Iris pigment epithelial cell (primary cell): ENCODE results near the gene ZDHHC14.
"Not testable (repeated sequence)": the region's sequence is repeated elsewhere in the genome, so short reads cannot be mapped to it uniquely, and the experiment has no call there.

ENCODE experiments used
- DNase-seq: peaks from one replicate; pipeline ENCODE4 v3.0.0-alpha.2; 2011; ENCODE audit warnings: low read depth

The ZDHHC14 gene

DNA sequence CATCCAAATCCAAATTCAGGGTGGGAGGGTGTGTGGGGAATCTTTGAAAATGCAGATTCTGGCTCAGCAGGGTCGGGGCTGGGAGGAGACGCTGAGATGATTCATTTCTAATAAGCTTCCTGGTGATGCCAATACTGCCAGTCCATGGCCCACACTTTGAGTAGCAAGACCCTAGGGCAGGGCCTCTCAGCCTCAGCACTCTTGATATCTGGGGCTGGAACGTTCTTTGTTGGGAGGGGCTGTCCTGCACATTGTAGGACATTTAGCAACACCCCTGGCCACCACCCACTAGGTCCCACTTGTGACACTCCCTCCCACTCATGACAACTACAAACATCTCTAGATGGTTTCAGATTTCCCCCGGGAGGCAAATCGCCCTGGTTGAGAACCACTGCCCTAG is 191.0 kb downstream of the ZDHHC14 start:
- no peak for DNase-seq

DNA sequence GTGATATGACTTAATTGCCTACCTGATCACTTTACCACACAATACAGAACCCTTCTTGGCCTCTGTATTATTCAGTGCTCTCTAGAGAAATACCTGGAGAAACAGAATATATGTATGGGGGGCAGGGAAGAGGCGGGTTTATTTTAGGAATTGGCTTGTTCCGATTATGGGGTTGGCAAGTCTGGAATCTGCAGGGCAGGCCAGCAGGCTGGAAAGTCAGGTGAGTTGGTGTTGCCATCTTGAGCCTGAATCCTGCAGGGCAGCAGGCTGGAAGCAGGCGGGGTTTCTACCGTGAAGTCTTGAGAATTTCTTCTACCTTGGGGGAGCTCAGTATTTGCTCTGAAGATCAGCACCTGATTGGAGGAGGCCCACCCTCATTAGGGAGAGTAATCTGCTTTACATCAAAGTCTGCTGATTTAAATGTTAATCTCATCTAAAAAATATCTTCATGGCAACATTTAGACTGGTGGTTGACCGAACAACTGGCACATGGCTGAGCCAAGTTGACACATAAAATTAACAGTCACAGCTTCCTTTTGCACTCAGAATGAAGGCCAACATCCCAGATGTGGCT is 193.9 kb downstream of the ZDHHC14 start:
- no peak for DNase-seq

DNA sequence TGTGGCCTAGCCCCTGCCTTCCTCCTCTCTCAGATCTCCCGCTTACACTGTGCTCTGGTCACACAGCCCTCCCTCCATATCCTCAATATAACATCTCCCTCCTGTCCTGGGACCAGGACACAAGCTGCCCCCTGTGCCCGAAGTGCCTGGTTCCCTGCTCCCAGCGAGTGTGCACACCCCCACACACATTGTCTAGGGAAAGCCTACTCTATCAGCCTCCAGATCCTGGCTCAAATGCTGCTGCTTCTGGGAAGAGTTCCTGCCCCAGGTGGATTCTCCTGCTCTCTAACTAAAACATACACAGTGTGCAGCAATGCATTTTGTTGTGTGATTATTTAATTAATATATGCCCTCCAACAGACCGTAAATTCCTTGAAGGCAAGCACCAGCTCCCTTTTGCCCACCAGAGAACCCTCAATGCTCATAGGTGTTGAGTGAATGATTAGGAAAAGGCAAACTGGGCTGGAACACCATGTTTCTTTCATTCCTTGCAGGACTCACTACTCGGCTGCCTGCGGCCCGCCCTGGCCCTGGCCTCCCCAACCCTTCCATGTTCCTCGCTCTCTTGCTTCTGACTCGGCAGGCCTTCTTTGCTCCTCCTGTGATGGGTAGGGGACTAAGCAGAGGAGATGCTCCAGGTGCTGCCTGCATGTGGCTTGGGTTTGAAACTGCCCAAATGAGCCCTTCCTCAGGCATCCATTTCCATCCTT is 194.6 kb downstream of the ZDHHC14 start:
- DNase-seq: no peak

DNA sequence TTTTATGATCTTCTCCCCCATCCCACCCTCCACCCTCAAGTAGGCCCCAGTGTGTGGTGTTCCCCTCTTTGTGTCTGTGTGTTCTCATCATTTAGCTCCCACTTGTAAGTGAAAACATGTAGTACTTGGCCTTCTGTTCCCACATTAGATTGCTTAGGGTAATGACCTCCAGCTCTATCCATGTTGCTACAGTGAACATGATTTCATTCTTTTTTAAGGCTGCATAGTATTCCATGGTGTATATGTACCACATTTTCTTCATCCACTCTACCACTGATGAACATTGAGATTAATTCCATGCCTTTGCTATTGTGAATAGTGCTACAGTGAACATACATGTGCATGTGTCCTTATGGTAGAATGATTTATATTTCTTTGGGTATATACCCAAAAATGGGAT is 196.0 kb downstream of the ZDHHC14 start:
- DNase-seq: not testable (repeated sequence)

DNA sequence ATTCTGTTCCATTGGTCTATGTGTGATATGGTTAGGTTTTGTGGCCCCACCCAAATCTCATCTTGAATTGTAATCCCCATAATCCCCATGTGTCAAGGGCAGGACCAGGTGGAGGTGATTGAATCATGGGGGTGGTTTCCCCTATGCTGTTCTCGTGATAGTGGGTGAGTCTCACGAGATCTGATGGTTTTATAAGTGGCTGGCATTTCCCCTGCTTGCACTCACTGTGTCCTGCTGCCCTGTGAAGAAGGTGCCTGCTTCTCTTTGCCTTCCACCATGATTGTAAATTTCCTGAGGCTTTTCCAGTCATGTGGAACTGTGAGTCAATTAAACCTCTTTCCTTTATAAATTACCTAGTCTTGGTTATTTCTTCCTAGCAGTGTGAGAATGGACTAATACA is 197.5 kb downstream of the ZDHHC14 start:
- not testable (repeated sequence) for DNase-seq

DNA sequence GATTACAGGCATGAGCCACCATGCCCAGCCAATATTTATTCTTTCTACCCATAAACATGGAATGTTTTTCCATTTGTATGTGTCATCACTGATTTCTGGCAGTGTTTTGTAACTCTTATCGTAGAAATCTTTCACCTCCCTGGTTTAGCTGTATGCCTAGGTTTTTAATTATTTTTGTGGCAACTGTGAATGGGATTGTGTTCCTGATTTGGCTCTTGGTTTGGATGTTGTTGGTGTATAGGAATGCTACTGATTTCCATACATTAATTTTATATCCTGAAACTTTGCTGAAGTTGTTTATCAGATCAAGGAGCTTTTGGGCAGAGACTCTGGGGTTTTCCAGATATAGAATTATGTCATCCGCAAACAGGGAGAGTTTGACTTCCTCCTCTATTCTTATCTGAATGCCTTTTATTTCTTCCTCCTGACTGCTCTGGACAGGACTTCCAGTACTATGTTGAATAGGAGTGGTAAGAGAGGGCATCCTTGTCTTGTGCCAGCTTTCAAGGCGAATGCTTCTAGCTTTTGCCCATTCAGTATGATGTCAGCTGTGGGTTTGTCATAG is 198.6 kb downstream of the ZDHHC14 start:
- DNase-seq: peak; percentile 20

DNA sequence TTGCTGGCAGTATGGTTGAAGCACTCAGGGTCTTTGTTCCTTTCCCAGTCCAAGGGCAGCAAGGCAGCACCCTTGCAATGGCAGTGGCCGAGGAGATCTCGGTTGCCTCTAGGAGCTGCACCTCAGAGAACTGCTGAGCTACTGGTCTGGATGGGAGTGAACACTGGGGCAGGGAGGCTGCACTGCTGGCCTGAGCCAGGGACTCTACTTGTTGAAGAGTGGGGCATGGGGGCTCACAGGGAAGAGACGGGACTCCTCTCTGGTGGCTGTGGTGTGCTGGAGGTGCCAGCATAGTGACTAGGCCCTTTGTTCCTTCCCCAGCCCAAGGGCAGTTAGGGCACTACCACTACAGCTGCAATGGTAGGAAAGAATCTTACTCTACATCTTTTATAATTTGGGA is 203.0 kb downstream of the ZDHHC14 start:
- DNase-seq: no peak

DNA sequence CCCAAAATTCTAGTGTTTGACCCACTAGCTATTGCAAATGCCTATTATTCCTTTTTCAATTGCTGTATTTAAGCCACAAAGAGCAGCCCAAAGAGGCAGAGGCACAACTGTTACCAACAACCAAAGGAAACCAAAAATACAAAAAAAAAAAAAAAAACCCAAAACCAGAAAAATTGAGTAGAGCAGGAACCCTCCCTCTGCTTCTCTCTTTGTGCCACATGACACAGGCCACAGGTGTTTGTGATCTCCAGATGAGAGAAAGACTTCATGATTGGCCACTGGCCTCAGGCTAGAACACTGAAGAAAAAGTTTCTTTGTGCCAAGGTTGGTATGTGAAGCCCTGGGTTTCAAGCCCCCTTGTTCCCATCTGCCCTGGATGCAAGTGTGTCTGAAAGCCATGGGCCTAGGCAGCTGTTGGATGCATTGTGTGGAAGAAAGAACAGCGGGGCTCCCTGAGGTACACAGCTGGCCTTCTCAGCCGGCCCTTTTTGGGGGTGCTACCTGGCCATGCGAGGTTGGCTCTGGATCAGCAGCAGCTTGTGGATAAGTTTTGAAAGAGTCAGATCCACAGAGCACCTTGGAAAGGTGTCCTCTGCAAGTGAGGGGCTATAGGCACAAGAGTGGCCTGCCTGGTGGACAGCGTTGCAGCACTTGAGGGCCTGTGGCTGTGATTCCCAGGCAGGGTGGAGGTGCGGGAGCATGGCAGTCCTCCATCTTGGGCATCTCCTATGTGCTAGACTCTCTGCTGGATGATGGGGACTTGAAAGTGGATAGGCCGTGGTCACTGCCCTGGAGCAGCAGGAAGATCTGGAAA is 204.5 kb downstream of the ZDHHC14 start:
- no peak for DNase-seq

DNA sequence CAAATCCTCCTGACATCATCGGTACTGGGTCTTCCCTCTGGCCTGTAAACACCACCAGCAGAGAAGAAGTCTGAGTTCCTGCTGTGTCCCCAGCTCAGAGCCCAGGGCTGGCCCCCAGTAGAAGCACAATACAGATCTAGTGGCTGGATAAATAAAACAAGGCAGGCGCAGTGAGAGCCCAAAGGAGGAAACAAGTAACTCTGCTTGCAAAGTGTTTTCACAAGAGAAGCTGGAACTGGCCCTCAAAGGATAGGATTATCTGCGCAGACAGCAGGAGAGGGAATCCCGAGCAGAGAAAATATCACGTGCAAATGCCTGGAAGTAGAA is 205.1 kb downstream of the ZDHHC14 start:
- DNase-seq: no peak

DNA sequence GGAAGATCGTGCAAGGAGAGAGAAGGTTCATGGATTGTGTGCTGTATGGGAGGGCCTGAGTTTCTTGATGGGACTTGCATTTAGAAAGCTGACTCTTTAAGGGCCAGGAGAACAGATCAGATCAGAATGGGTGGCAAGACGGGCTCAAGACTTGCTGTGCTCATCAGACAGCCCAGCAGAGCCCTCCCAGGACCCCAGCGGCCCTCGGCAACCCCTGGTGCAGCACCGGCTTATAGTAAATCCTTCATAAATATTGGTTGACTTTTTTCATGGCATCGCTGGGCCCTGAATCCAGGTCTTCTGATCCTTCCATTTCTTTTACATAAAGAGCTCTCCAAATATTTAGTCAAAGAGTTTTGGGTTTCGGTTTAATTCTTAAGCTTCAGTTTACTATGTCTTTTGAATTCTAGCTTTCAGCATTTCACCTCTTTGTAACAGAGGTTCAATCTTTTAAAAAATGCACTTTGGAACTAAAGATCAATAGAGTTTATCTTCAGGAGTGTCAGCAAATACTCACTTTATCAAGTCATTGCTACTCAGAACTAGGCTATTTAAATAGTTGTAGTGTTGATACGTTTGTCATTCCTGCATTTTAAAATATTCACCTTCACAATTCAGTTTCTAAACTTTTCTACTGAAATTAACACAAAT is 205.6 kb downstream of the ZDHHC14 start:
- DNase-seq: no peak

DNA sequence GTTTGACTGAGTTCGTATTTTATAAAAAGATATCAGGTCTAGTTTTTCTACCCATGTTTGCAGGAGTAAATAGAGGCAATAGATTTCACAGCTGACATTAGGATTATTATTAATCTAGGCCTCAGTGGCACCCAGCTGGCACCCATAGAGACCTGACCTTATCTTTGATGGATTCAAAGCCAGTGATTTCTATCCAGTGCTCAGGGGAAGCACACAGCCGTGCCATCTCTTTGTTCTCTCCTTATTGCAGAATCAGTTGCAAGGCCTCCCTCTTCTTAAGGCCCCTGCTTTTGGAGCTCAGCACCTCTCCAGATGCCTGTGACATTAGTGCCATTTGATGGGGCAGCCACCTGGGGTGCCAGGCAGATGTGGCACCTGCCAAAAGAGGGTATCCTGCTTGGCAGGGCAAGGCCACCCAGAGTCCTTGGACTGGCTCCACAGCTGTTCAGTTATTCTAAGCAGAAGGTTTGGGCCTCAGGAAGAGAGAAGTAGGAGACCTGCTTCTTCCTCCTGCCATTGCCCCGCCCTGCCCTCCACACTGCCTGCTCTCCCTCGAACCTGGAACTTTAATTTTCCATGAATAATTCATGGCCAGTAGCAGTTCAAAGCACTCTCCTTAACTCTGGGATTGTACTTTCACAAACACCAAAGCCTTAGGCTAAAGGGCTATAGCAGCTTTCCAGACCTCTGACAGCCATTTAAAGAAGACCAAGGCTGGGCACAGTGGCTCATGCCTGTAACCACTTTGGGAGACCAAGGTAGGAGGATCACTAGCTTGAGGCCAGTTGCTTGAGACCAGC is 206.3 kb downstream of the ZDHHC14 start:
- DNase-seq: no peak

DNA sequence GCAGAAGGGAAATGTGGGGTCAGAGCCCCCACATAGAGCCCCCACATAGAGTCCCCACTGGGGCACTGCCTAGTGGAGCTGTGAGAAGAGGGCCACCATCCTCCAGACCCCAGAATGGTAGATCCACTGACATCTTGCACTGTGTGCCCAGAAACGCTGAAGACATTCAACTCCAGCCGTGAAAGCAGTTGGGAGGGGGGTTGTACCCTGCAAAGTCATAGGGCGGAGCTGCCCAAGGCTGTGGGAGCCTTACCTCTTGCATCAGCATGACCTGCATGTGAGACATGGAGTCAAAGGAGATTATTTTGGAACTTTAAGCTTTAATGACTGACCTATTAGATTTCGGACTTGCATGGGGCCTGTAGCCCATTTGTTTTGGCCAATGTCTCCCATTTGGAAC is 209.7 kb downstream of the ZDHHC14 start:
- DNase-seq: not testable (repeated sequence)

DNA sequence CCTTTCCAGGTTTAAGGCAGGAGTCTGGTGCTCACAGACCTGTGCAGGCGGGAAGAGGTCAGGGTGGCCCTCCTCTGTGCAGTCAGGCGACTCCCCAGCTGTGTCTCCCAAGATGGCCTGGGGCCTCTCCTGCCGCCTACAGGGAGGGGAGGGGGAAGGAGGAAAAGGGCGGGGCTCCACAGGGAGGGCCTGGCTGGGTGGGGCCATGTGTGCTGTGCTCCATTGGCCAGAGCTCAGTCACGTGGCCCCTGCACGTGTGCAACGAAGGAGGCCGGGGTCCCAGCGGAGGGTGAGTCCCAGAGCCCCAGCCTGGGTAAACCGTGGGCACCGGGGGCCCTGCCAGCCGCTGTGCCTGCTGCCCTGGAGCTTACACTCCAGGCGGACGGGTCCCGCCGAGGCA is 211.6 kb downstream of the ZDHHC14 start:
- no peak for DNase-seq

DNA sequence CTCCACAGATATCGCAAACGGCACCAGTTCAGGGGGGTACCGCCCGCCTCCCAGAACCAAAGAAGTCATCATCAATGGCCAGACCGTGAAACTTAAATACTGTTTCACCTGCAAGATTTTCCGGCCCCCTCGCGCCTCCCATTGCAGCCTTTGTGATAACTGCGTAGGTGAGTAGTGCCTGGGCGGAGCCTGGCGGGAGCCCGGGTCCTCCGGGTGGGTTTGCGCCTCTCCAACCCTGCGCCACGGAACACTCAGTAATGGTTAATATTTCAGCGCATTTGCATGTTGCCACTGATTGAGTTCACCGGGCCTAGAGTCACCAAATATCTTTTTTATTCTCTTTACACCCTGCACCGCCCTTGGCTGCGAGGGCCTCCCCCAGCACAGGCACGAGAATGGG is 212.0 kb downstream of the ZDHHC14 start:
- DNase-seq: no peak

DNA sequence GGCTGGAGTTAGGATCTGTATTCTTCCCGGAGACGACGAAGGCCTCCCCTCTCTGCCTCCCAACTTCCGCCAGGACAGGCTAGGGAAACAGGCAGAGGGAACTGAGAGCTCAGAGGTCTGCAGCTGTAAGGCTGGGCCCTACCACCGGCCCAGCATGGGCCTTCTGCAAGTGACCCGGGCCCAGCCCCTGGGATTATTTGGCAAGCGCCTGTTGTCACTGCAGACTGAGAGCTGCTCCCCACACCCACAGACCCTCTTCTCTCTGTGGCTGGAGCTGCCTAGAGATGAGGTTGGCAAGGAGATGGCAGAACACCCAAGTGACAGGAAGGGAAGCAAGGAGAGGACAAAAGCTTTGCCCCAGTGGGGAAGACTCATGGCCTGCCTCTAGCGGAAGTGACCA is 212.6 kb downstream of the ZDHHC14 start:
- no peak for DNase-seq

DNA sequence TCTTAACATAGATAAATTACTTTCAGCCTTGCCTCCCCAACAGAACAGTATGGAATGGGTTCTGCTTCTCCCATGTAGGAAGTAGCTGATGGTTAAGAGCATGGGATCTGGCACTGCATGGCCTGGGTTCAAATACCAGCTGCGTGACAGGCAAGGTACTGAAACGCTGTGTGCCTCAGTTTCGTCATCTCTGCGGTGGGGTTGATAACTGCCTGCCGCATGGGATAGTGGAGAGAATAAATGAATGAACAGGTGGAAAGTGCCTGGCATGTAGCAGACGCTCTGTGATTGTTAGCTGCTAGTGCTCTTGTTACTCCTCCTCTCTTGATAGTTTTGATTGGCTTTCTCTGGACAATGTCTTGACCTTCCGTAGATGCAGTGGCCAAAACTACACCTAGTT is 213.3 kb downstream of the ZDHHC14 start:
- no peak for DNase-seq

DNA sequence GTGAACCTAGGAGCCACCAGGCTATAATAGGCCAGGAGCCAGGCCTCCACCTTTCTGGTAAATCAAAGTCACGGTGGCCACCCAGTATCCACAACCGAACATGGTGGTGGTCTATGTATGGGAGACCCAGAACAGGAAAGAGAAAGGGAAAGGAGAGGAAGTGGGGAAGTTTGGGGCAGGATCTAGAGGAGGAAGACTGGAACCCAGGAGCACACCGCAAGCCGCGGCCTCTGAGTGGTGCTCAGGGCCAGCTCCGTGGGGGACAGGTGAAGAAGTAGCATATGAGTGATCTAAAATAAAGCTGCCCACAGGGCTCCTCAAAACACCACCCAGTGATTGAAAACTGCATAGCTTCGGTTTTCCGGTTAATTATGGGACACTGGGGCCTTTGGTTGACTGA is 214.8 kb downstream of the ZDHHC14 start:
- DNase-seq: no peak

DNA sequence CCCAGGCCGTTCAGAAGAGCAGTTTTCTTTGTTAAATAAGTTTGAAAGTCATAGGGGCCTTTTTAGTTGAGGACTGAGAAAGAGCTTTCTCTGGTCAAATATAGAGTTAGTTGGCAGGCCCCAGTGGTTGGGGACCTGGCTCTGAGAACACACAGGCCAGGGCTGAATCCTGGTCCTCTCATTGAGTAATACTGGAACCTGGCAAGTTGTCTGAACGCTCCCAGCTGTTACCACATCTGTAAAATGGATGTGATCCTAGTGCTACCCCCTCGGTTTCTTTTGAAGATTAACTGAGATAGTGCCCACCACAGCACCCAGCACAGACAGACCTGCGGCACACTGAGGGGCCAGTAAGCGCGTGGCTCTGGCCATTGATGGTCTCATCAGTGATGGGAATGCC is 215.5 kb downstream of the ZDHHC14 start:
- no peak for DNase-seq

DNA sequence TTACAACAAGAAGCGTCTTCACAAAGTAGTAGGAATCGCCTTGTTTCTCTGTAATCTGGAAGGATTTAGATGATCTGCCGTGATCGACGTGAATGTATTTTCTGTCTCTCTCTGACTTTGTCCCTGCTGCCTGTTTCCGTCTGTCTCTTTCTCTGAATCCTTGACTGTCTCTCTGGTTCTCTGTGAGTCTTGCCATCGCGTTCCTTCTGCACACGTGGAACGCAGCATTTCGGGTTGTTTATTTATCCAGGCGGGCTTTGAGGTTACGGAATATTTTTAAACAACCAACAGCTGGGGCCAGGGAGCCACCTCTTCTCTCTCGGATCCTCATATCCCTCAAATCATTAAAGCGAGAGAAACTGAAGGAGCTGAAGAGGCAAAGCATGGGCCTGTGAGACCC is 215.9 kb downstream of the ZDHHC14 start:
- DNase-seq: peak; percentile 64

DNA sequence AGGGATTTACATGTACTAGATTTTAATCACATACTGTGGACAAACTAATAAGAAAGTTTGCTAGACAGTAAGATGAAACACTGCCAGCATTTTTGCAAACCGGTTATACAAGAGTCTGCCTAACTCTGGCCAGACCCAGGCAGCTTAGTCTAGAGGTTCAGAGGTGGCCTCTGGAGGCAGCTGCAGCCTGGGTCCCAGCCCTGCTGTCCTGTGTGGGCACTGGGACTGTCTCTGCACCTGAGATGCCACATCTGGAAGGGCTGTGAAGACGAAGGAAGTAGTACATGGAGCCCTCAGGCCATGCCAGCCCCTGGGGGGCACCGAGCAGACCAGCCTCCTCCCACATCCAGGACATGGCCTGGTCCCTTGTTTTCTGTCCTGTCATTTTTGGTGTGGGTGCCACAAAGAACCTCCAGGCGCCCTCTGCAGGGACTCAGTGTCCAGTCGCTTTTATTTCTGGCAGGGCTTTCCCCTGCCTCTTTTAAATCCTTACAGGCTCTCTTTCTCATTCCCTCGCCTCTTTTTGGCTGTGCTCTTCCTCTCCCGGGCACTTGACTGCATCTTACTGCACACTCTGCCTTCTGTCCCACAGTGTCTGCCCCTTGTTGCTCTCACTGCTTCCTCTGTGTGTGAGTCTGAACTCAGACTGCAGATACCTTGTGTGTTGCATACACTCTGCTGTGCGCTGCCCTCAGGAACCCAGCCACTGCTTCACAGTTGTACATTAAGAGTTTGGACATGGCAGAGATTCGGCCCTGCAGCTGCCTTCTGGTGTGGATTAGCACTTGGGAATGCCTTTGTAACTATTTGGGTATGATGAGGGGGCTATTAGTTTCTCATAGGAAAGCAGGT is 216.7 kb downstream of the ZDHHC14 start:
- DNase-seq: no peak

DNA sequence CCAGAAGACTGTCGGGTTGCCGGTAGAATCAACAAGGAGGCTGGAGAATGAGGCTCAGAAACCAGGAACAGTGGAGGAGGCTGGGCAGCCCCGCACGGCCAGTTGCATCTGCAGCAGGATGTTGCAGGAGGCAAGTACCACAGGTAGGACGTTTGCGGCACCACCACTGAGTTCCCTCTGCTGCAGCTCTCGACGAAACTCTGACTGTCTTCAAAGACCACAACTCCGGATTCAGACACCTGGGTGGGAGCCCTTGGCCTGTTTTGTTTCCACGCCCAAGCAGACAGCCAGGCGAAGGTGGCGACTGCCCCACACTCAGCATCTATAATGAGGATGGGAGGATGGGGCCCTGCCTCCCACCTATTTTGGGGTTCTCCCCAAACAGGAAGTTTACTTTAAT is 218.2 kb downstream of the ZDHHC14 start:
- no peak for DNase-seq
